ENCODE measurements around the gene CDH5.

Gene CDH5

GRCh38 chr16:66435896-66436295 is 69.4 kb downstream of the CDH5 start:
- no peaks in the 10 kb centered on the region for H3K36me3 ChIP-seq (ENCODE audit: low read length)
- H3K4me2 ChIP-seq (ENCODE audit: low read depth, low read length, poor library complexity, severe bottlenecking) = no peak overlapping the region
- H3K79me2 ChIP-seq (ENCODE audit: insufficient read depth, low read length) = no peaks in the 10 kb centered on the region
- no peaks in the 10 kb centered on the region for H3K9me2 ChIP-seq (replicated peaks; ENCODE audit: insufficient read depth, low read length)
- no peaks in the 10 kb centered on the region for H3K9me3 ChIP-seq (ENCODE audit: insufficient read depth, low read length)
- H3F3A ChIP-seq (ENCODE audit: insufficient read depth) = no peaks in the 10 kb centered on the region
- H2AFZ ChIP-seq (ENCODE audit: low read depth, low read length, severe bottlenecking) = no peak overlapping the region
- H4K20me1 ChIP-seq (ENCODE audit: low read depth, low read length) = no peaks in the 10 kb centered on the region
- H3K27me3 ChIP-seq (ENCODE audit: low read length) = no peaks in the 10 kb centered on the region
- no peak overlapping the region for H3K27ac ChIP-seq (ENCODE audit: low read depth, low read length)
- no peak overlapping the region for H3K4me3 ChIP-seq (ENCODE audit: insufficient read depth, low read length, poor library complexity, severe bottlenecking)
- no peak overlapping the region for H3K9ac ChIP-seq (ENCODE audit: low read length)
- TF ChIP-seq EZH2phosphoT487 (conservative IDR thresholded peaks at IDR 0.05; ENCODE audit: low read length) = no peak
- no peak for TF ChIP-seq CTCF (IDR thresholded peaks at IDR 0.05; ENCODE audit: insufficient read depth, low read length, poor library complexity, severe bottlenecking)

GRCh38 chr16:66437391-66437945 is 71.0 kb downstream of the CDH5 start:
- no peak overlapping the region for H3K4me2 ChIP-seq (ENCODE audit: low read depth, low read length, poor library complexity, severe bottlenecking)
- H3K27ac ChIP-seq (ENCODE audit: low read depth, low read length) = no peak overlapping the region
- no peaks in the 10 kb centered on the region for H3F3A ChIP-seq (ENCODE audit: insufficient read depth)
- no peaks in the 10 kb centered on the region for H3K36me3 ChIP-seq (ENCODE audit: low read length)
- no peaks in the 10 kb centered on the region for H3K9me3 ChIP-seq (ENCODE audit: insufficient read depth, low read length)
- H4K20me1 ChIP-seq (ENCODE audit: low read depth, low read length) = no peaks in the 10 kb centered on the region
- H3K79me2 ChIP-seq (ENCODE audit: insufficient read depth, low read length) = no peaks in the 10 kb centered on the region
- no peaks in the 10 kb centered on the region for H3K9me2 ChIP-seq (replicated peaks; ENCODE audit: insufficient read depth, low read length)
- no peak overlapping the region for H3K9ac ChIP-seq (ENCODE audit: low read length)
- H2AFZ ChIP-seq (ENCODE audit: low read depth, low read length, severe bottlenecking) = no peak overlapping the region
- TF ChIP-seq CTCF (IDR thresholded peaks at IDR 0.05; ENCODE audit: insufficient read depth, low read length, poor library complexity, severe bottlenecking) = no peak
- TF ChIP-seq EZH2phosphoT487 (conservative IDR thresholded peaks at IDR 0.05; ENCODE audit: low read length) = no peak
- no peak overlapping the region for H3K4me3 ChIP-seq (ENCODE audit: insufficient read depth, low read length, poor library complexity, severe bottlenecking)
- H3K27me3 ChIP-seq (ENCODE audit: low read length) = no peaks in the 10 kb centered on the region

- Histone ChIP-seq H3F3A (ENCODE audit: insufficient read depth) (no peaks in the 10 kb centered on the region), H3K79me2 (ENCODE audit: insufficient read depth, low read length) (no peaks in the 10 kb centered on the region), H2AFZ (ENCODE audit: low read depth, low read length, severe bottlenecking) (no peak overlapping the region), H4K20me1 (ENCODE audit: low read depth, low read length) (no peaks in the 10 kb centered on the region), H3K9me3 (ENCODE audit: insufficient read depth, low read length) (no peaks in the 10 kb centered on the region), H3K27me3 (ENCODE audit: low read length) (no peaks in the 10 kb centered on the region), H3K4me2 (ENCODE audit: low read depth, low read length, poor library complexity, severe bottlenecking) (no peak overlapping the region), H3K9ac (ENCODE audit: low read length) (no peak overlapping the region), H3K36me3 (ENCODE audit: low read length) (no peaks in the 10 kb centered on the region), H3K4me3 (ENCODE audit: insufficient read depth, low read length, poor library complexity, severe bottlenecking) (no peak overlapping the region), H3K27ac (ENCODE audit: low read depth, low read length) (no peak overlapping the region), H3K9me2 (replicated peaks; ENCODE audit: insufficient read depth, low read length) (no peaks in the 10 kb centered on the region)
- no peak for TF ChIP-seq CTCF (IDR thresholded peaks at IDR 0.05; ENCODE audit: insufficient read depth, low read length, poor library complexity, severe bottlenecking)
- TF ChIP-seq EZH2phosphoT487 (conservative IDR thresholded peaks at IDR 0.05; ENCODE audit: low read length) = no peak
Observed at GRCh38 chr16:66438536-66438935, 72.0 kb downstream of the CDH5 start.

Measured in SU-DHL-6 (cell line).